HL-60 (cell line): ENCODE results near the gene INSM1.

Experiments
- DNase-seq, 2 experiments: peaks; one replicate each; pipeline ENCODE4 v3.0.0-alpha.2; 2010 to 2020; ENCODE audit warnings: low read depth in 1 of 2, low spot score in 1 of 2
- H3K27ac ChIP-seq: fragments of 250-450 bp; sonication (Bioruptor Pico); replicated peaks from 2 replicates; pipeline ENCODE4 v1.5.1; 2020; ENCODE audit warnings: mild to moderate bottlenecking, moderate library complexity
- H3K27me3 ChIP-seq: fragments of 250-450 bp; sonication (Bioruptor Pico); 2 replicates; pipeline ENCODE4 v1.5.1; 2021; ENCODE audit warnings: mild to moderate bottlenecking, moderate library complexity; ENCODE audit not compliant: insufficient read depth, poor library complexity, severe bottlenecking
- H3K4me3 ChIP-seq: replicated peaks from 2 replicates; pipeline ENCODE4 v1.5.1; 2011; ENCODE audit warnings: mild to moderate bottlenecking, control low read depth, low read length; ENCODE audit not compliant: insufficient read depth
- CTCF ChIP-seq: IDR thresholded peaks from one replicate; pipeline ENCODE4 v1.5.1; 2011; ENCODE audit warnings: low read length, control low read depth, inconsistent platforms; ENCODE audit not compliant: insufficient read depth
- GABPA ChIP-seq: IDR thresholded peaks from 2 replicates; pipeline ENCODE4 v1.6.1; 2012; ENCODE audit warnings: low read depth
- POLR2AphosphoS5 ChIP-seq: IDR thresholded peaks from 2 replicates; pipeline ENCODE4 v1.6.1; 2012; ENCODE audit warnings: low read depth
- REST ChIP-seq: IDR thresholded peaks from 2 replicates; pipeline ENCODE4 v1.6.1; 2012; ENCODE audit warnings: low read depth; ENCODE audit not compliant: insufficient replicate concordance
- SPI1 ChIP-seq: IDR thresholded peaks from 2 replicates; pipeline ENCODE4 v1.6.1; 2012; ENCODE audit warnings: low read depth, mild to moderate bottlenecking, borderline replicate concordance

INSM1 gene

GRCh38 chr20:20360464-20360863 is 7.4 kb upstream of the INSM1 start:
- DNase-seq: peak in 1 of 2 experiments; percentile 42
- no peak overlapping the region for H3K27ac ChIP-seq
- H3K27me3 ChIP-seq: peaks cover 41% of the 10 kb centered on the region
- TF ChIP-seq CTCF (peak; percentile 78), POLR2AphosphoS5 (no peak)
- H3K4me3 ChIP-seq: no peak overlapping the region

DNA sequence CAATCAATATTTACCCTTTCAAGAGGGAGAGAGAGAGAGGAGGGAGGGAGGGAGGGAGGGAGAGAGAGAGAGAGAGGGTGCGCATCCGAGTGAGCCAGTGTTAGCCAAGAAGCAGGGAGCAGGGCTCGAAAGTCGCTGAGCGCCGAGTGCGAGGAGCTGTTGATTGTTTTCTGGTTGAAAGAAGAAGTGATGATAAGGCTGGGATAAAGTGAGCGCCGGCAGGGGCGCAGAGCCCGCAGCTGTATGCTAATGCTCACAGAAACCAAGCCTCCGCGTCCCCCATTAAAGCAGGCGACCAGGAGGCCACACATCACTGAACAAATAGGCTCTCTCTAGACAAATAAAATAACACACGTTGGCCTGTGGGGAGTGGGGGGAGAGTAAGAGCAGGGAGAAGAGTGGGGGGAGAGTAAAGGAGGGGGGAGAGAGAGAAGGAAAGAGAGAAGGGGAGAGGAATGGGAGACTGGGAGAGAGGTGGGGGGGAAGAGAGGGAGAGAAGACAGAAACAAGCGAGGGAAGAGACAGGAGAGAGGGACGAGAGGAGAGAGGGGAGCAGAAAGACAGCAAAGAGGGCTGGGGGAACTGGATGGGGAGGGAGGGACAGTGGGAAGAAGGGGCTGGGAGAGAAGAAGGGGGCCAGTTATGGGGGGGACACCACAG is 5.0 kb upstream of the INSM1 start:
- Histone ChIP-seq H3K27ac (no peak overlapping the region), H3K4me3 (no peak overlapping the region), H3K27me3 (peaks cover 60% of the 10 kb centered on the region)
- no peak for DNase-seq
- TF ChIP-seq SPI1 (no peak), CTCF (no peak), REST (no peak), POLR2AphosphoS5 (no peak), GABPA (no peak)

- TF ChIP-seq REST (no peak), GABPA (no peak), SPI1 (no peak), POLR2AphosphoS5 (no peak), CTCF (no peak)
- H3K27me3 ChIP-seq: peaks cover 60% of the 10 kb centered on the region
- H3K4me3 ChIP-seq: no peak overlapping the region
- H3K27ac ChIP-seq: no peak overlapping the region
- DNase-seq: no peak
These were observed 4.5 kb upstream of the INSM1 start for GRCh38 chr20:20363434-20363798.
